Endothelial cell of umbilical vein (primary cell): ENCODE data around the gene AURKAIP1. TPM values are rescaled to one million over a fixed set of nuclear protein-coding genes. Genes with fewer than 3 reads are reported as not detected.

Experiments
- BruUV-seq: library from RNA; stranded (reverse); fragments of 400-500 nt; replicated peaks from 2 replicates; lab custom pipeline; 2021; lab: Mats Ljungman, UMichigan
- CTCF ChIA-PET: fragments of 300-600, 350-600 bp; sonication (Branson Sonifier 250); formaldehyde crosslinking; loops from one replicate; lab custom pipeline; 2021; ENCODE audit warnings: antibody characterized with exemption, inconsistent platforms; lab: Charles Lee
- POLR2A ChIA-PET: fragments of 300-600, 350-600 bp; sonication (Branson Sonifier 250); formaldehyde crosslinking; loops from one replicate; lab custom pipeline; 2021; ENCODE audit warnings: antibody characterized with exemption, inconsistent platforms; lab: Charles Lee
- DNase-seq: peaks from one replicate; pipeline ENCODE4 v3.0.0-alpha.2; 2011; ENCODE audit warnings: low read depth, low spot score
- FAIRE-seq: peaks from 2 replicates; lab custom pipeline; 2011; peaks lifted over from hg19 to GRCh38; lab: Jason Lieb, UNC
- H2AFZ ChIP-seq: 2 replicates; pipeline ENCODE4 v1.6.0; 2012; ENCODE audit warnings: low read depth, low read length, control low read depth, inconsistent platforms
- H3K27ac ChIP-seq: 2 replicates; pipeline ENCODE4 v1.5.1; 2011; ENCODE audit warnings: low read depth, mild to moderate bottlenecking, control low read depth, low read length, moderate library complexity; ENCODE audit not compliant: insufficient read depth
- H3K27me3 ChIP-seq, 2 experiments: 2 replicates each; pipeline versions ENCODE4 v1.6.0 to v1.6.1; 2011; ENCODE audit warnings: low read length in 2 of 2, mixed read lengths in 1 of 2; ENCODE audit not compliant: control insufficient read depth in 2 of 2, insufficient read depth in 2 of 2
- H3K36me3 ChIP-seq, 2 experiments: 2 replicates in 1 of 2; 3 replicates in 1 of 2; pipeline ENCODE4 v1.5.1; 2011; ENCODE audit warnings: low read length in 2 of 2, mild to moderate bottlenecking in 1 of 2, moderate library complexity in 1 of 2; ENCODE audit not compliant: control insufficient read depth in 2 of 2, insufficient read depth in 2 of 2; ENCODE audit errors: extremely low read depth in 1 of 2
- H3K4me1 ChIP-seq: 3 replicates; pipeline ENCODE4 v1.5.1; 2011; ENCODE audit warnings: mild to moderate bottlenecking, low read length; ENCODE audit not compliant: control insufficient read depth, insufficient read depth; ENCODE audit errors: extremely low read depth
- H3K4me2 ChIP-seq: 2 replicates; pipeline ENCODE4 v1.6.1; 2011; ENCODE audit warnings: low read length, control low read depth, mixed read lengths; ENCODE audit not compliant: insufficient read depth
- H3K4me3 ChIP-seq, 3 experiments: fragments of 200-600 bp in 1 of 3; sonication (generic), shearing (Covaris generic) in 1 of 3; replicated peaks in 1 of 3; 2 replicates each; pipeline ENCODE4 v1.5.1; 2011 to 2016; ENCODE audit warnings: control low read depth in 3 of 3, low read length in 3 of 3, mild to moderate bottlenecking in 2 of 3, inconsistent platforms in 1 of 3, low read depth in 1 of 3, moderate library complexity in 1 of 3; ENCODE audit not compliant: insufficient read depth in 1 of 3
- H3K79me2 ChIP-seq: 2 replicates; pipeline ENCODE4 v1.6.0; 2012; ENCODE audit warnings: low read length, inconsistent platforms; ENCODE audit not compliant: control insufficient read depth, insufficient read depth
- H3K9ac ChIP-seq: replicated peaks from 2 replicates; pipeline ENCODE3; 2011; ENCODE audit warnings: low read length, control low read depth; ENCODE audit not compliant: insufficient read depth; ENCODE audit errors: extremely low read depth
- H3K9me1 ChIP-seq: replicated peaks from 3 replicates; pipeline ENCODE4 v1.6.0; 2011; ENCODE audit warnings: mild to moderate bottlenecking, low read length; ENCODE audit not compliant: control insufficient read depth, insufficient read depth; ENCODE audit errors: extremely low read depth
- H3K9me3 ChIP-seq: replicated peaks from 2 replicates; pipeline ENCODE4 v1.5.1; 2012; ENCODE audit warnings: low read length, inconsistent platforms; ENCODE audit not compliant: control insufficient read depth, insufficient read depth
- H4K20me1 ChIP-seq: replicated peaks from 2 replicates; pipeline ENCODE3; 2011; ENCODE audit warnings: mild to moderate bottlenecking, low read length; ENCODE audit not compliant: control insufficient read depth, insufficient read depth; ENCODE audit errors: extremely low read depth
- EZH2 ChIP-seq: IDR thresholded peaks from 2 replicates; pipeline ENCODE4 v1.6.1; 2012; ENCODE audit warnings: borderline replicate concordance, low read depth, mild to moderate bottlenecking, moderate library complexity, low read length, inconsistent platforms; ENCODE audit not compliant: severe bottlenecking
- FOS ChIP-seq: IDR thresholded peaks from 2 replicates; pipeline ENCODE4 v1.6.1; 2011; ENCODE audit warnings: mild to moderate bottlenecking, low read length, moderate library complexity, borderline replicate concordance; ENCODE audit not compliant: insufficient read depth
- JUN ChIP-seq: IDR thresholded peaks from 2 replicates; pipeline ENCODE4 v1.6.1; 2011; ENCODE audit warnings: borderline replicate concordance, low read depth; ENCODE audit not compliant: insufficient read length, insufficient read depth
- MAX ChIP-seq: IDR thresholded peaks from 2 replicates; pipeline ENCODE4 v1.6.1; 2011; ENCODE audit not compliant: insufficient read depth, insufficient read length
- MYC ChIP-seq: IDR thresholded peaks from one replicate; pipeline ENCODE4 v1.6.1; 2011; ENCODE audit warnings: mild to moderate bottlenecking, low read depth, low read length
- POLR2A ChIP-seq: IDR thresholded peaks from 2 replicates; pipeline ENCODE4 v1.6.1; 2012; ENCODE audit warnings: low read depth, mild to moderate bottlenecking, control low read depth, low read length
- POLR2AphosphoS5 ChIP-seq: IDR thresholded peaks from 2 replicates; pipeline ENCODE4 v1.6.1; 2012; ENCODE audit warnings: low read depth, mild to moderate bottlenecking, control low read depth, low read length, moderate library complexity; ENCODE audit not compliant: insufficient read depth
- dilution Hi-C: fragments of 300-500 bp; cut with MboI; formaldehyde crosslinking; loops from one replicate; pipeline ENCODE4 v1.15.0; 2019; ENCODE audit warnings: low sequenced_read_pairs; ENCODE audit not compliant: extremely low pct_ligation_motif_present
- intact Hi-C: fragments of 100-400 bp; cut with micrococcal nuclease; formaldehyde crosslinking; loops from one replicate; pipeline ENCODE4 v1.10.0; 2022
- polyA plus RNA-seq, 4 experiments: library from polyadenylated mRNA; depleted of rRNA in 3 of 4; stranded (reverse) in 3 of 4; unstranded in 1 of 4; fragments of >200 nt; gene quantifications; 2 replicates each; pipeline versions ENCODE4 v1.2.1 to v1.2.3, GENCODE V29; 2011 to 2012; ENCODE audit warnings: missing spikeins in 1 of 4
- total RNA-seq: library from RNA; stranded (reverse); gene quantifications from 2 replicates; pipeline ENCODE4 v1.2.3, GENCODE V29; 2021
- TF ChIP-seq, protein P1 (sequence below), 2 donors: IDR thresholded peaks; 1 replicate in 1 of 2; 2 replicates in 1 of 2; pipeline ENCODE4 v1.5.1; 2011; ENCODE audit warnings: low read length in 2 of 2, mild to moderate bottlenecking in 2 of 2, moderate library complexity in 2 of 2, control low read depth in 1 of 2, inconsistent platforms in 1 of 2, low read depth in 1 of 2; ENCODE audit not compliant: insufficient read depth in 1 of 2; ENCODE audit errors: extremely low read depth in 1 of 2

The AURKAIP1 gene
- total and polyA plus RNA-seq, 2 donors (not counting 3 experiments of a cell fraction or from before 2014, with no cell fraction given), result 73.3 to 151 TPM

DNA sequence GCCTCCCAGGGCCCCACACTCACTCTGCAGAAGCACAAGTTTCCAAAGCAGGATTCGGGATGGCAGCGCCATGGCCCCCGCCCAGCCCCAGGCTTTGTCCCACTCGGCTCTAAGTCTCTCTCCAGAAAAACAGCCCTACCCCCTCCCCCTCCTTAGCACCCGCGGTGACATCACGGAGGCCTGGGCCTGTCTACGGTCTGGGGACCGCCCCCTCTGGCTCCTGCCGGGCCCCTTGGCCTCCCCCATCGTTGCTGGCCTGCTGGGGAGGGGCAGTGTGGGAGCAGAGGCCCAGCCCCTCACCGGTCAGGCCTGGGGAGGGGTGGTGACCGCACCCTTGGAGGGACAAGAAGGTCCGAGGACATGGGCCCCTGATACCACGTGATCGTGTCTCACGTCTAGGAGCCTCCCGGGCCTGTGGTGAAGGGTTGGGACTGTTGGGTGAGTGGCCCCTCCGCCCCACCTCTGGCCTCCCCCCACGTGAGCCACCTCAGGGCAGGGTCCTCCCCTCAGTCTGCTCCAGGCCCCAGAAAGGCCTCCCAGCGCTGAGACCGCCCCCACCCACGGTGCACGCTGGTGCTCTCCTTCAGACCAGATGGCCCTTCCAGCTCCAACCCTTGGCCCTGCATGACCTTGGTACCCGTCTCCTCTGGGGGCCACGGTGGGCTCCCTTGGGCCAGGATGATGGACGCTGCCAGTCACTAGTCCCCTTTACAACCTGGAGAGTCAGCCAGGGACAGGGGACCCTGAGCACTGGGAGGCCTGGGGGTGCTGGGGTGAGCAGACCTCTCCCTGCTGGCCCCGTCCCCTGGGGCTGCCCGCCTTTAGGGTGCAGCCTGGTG, 16.4 kb downstream of the AURKAIP1 start, which contains the start of gene MXRA8:
TSS of gene MXRA8 (minus strand) at position 123 of the 839 bp plus-strand sequence. CDS start at position 72, 51 bp downstream.
- no peak for DNase-seq
- H2AFZ ChIP-seq, result no peak within 1 kb of the TSS

More for the DNA sequence above, 16.4 kb downstream of the AURKAIP1 start, which contains the start of gene MXRA8:
- no peak for FAIRE-seq
- no peaks in the 10 kb centered on the region for H3K36me3 ChIP-seq
- no peak within 1 kb of the TSS for H3K27ac ChIP-seq
- no TSS peak for BruUV-seq
- intact Hi-C loops (no loop called here), dilution Hi-C loops (no loop called here)
- ChIA-PET CTCF (no interaction called here), POLR2A (no interaction called here)
- H3K4me1 ChIP-seq, result no peaks in the 10 kb centered on the region
- H3K4me3 ChIP-seq, result no peak within 1 kb of the TSS
- no peaks in the 10 kb centered on the region for H4K20me1 ChIP-seq
- no peaks in the 10 kb centered on the region for H3K9me3 ChIP-seq
- no peak for TF ChIP-seq FOS
- no peak for TF ChIP-seq MAX
- TF ChIP-seq, protein P1, sequence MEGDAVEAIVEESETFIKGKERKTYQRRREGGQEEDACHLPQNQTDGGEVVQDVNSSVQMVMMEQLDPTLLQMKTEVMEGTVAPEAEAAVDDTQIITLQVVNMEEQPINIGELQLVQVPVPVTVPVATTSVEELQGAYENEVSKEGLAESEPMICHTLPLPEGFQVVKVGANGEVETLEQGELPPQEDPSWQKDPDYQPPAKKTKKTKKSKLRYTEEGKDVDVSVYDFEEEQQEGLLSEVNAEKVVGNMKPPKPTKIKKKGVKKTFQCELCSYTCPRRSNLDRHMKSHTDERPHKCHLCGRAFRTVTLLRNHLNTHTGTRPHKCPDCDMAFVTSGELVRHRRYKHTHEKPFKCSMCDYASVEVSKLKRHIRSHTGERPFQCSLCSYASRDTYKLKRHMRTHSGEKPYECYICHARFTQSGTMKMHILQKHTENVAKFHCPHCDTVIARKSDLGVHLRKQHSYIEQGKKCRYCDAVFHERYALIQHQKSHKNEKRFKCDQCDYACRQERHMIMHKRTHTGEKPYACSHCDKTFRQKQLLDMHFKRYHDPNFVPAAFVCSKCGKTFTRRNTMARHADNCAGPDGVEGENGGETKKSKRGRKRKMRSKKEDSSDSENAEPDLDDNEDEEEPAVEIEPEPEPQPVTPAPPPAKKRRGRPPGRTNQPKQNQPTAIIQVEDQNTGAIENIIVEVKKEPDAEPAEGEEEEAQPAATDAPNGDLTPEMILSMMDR (IDR thresholded peaks at IDR 0.05; ENCODE audit: extremely low read depth in 1 of 2, insufficient read depth in 1 of 2, low read depth in 1 of 2, low read length in 2 of 2), result no peak
- TF ChIP-seq POLR2A, result no peak
- no peak for TF ChIP-seq POLR2AphosphoS5
- TF ChIP-seq MYC, result no peak
- TF ChIP-seq JUN, result no peak
- TF ChIP-seq EZH2, result no peak
- H3K4me2 ChIP-seq, result no peak within 1 kb of the TSS
- H3K79me2 ChIP-seq, result no peaks in the 10 kb centered on the region
- no peaks in the 10 kb centered on the region for H3K9me1 ChIP-seq
- peaks cover 9 to 15% of the 10 kb centered on the region in 2 experiments for H3K27me3 ChIP-seq
- no peak within 1 kb of the TSS for H3K9ac ChIP-seq
